ENCODE measurements around the gene SLC12A4.

- TF ChIP-seq, protein P1, sequence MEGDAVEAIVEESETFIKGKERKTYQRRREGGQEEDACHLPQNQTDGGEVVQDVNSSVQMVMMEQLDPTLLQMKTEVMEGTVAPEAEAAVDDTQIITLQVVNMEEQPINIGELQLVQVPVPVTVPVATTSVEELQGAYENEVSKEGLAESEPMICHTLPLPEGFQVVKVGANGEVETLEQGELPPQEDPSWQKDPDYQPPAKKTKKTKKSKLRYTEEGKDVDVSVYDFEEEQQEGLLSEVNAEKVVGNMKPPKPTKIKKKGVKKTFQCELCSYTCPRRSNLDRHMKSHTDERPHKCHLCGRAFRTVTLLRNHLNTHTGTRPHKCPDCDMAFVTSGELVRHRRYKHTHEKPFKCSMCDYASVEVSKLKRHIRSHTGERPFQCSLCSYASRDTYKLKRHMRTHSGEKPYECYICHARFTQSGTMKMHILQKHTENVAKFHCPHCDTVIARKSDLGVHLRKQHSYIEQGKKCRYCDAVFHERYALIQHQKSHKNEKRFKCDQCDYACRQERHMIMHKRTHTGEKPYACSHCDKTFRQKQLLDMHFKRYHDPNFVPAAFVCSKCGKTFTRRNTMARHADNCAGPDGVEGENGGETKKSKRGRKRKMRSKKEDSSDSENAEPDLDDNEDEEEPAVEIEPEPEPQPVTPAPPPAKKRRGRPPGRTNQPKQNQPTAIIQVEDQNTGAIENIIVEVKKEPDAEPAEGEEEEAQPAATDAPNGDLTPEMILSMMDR (conservative IDR thresholded peaks at IDR 0.05; ENCODE audit: low read depth, low read length): no peak
- TF ChIP-seq EZH2 (IDR thresholded peaks at IDR 0.05; ENCODE audit: low read length, unreplicated experiment) (no peak), EZH2phosphoT487 (IDR thresholded peaks at IDR 0.05; ENCODE audit: borderline replicate concordance, low read length) (no peak)
Measured at GRCh38 chr16:67979955-67980678, 11.7 kb upstream of the SLC12A4 start, which contains the start of gene DPEP3.

All from PC-3 (cell line).